IPS-20b (cell line): ENCODE measurements around the gene ARSB.

Experiments
- H3K27ac ChIP-seq: one replicate; pipeline ENCODE4 v1.5.1; 2013; ENCODE audit warnings: low read length
- H3K27me3 ChIP-seq: 2 replicates; pipeline ENCODE4 v1.6.1; 2013; ENCODE audit warnings: mild to moderate bottlenecking, low read length, inconsistent platforms; ENCODE audit not compliant: insufficient read depth
- H3K36me3 ChIP-seq: 2 replicates; pipeline ENCODE4 v1.6.1; 2013; ENCODE audit warnings: low read depth, mild to moderate bottlenecking, inconsistent platforms, low read length, moderate library complexity; ENCODE audit not compliant: insufficient read depth
- H3K4me1 ChIP-seq: 2 replicates; pipeline ENCODE4 v1.6.1; 2013; ENCODE audit warnings: mild to moderate bottlenecking, control low read depth, inconsistent platforms, low read length, moderate library complexity; ENCODE audit not compliant: insufficient read depth
- H3K4me3 ChIP-seq: 2 replicates; pipeline ENCODE4 v1.5.1; 2013; ENCODE audit warnings: mild to moderate bottlenecking, low read length, inconsistent platforms
- H3K9ac ChIP-seq: 2 replicates; pipeline ENCODE4 v1.6.1; 2013; ENCODE audit warnings: low read depth, mild to moderate bottlenecking, inconsistent platforms, low read length, moderate library complexity
- H3K9me3 ChIP-seq: 2 replicates; pipeline ENCODE4 v1.6.1; 2013; ENCODE audit warnings: mild to moderate bottlenecking, low read depth, low read length, inconsistent platforms; ENCODE audit not compliant: insufficient read depth

Gene ARSB

DNA sequence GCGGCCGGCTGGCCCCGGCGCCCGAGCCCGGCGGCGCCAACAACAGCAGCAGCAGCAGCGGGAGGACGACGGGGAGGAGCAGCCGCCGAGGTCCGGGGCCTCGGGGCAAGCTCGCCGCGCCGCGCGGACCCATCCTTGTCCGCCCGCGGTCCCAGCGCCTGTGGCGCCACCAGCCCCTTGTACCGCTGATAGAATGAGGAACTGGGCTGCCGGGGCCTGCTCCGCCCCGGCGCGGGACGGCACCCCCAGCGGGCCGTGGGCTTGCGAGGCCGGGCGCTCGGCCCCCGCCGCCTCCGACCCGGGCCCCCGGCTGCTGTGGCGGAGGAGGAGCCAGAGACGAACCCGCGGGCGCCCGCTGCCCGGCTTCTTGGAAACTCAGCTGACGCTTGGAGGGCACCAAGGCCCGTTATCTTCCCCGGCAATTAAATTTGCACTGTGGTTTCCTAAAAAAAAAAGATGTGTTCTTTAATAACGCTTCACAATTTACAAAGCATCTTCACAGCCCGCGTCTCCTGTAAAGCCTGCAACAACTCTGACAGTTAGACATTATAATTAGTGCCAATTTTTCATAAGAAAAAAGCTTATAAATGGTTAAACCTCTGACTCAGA is at the start of gene ARSB:
Gene ARSB, minus strand, starts transcription at position 195 of the 609 bp plus-strand sequence. Its CDS starts 62 bp downstream, at position 133.
- no peaks in the 10 kb centered on the region for H3K9me3 ChIP-seq
- H3K27me3 ChIP-seq, result peaks cover 3% of the 10 kb centered on the region; the same call in 1 of the 2 replicates
- peak within 1 kb of the TSS; percentile 14 for H3K27ac ChIP-seq
- H3K9ac ChIP-seq, result peak within 1 kb of the TSS; percentile 75
- H3K4me1 ChIP-seq, result peaks cover 14% of the 10 kb centered on the region; the same call in 1 of the 2 replicates
- no peaks in the 10 kb centered on the region for H3K36me3 ChIP-seq
- peak within 1 kb of the TSS; percentile 71 for H3K4me3 ChIP-seq

DNA sequence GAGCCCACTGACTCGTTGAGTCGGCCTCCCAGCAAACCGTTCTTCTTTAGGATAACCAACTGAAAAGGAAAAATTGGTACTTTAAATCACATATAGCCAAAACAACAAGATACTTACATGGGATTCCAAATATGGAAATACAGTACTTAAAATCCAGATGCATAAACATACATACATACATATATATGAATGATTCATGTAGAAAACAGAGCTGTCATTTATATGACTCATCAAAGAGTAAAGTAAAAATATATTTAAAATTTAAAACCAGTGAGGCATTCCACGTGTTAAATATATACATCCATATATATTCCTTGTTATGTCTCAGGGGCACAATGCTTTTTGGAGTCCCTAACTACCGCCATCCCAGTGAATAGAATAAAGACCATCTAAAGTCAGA is 47.7 kb upstream of the ARSB start:
- Histone ChIP-seq H3K4me3 (no peak overlapping the region), H3K4me1 (no peaks in the 10 kb centered on the region), H3K36me3 (no peaks in the 10 kb centered on the region), H3K9me3 (no peaks in the 10 kb centered on the region), H3K9ac (no peak overlapping the region), H3K27ac (no peak overlapping the region), H3K27me3 (no peaks in the 10 kb centered on the region)

DNA sequence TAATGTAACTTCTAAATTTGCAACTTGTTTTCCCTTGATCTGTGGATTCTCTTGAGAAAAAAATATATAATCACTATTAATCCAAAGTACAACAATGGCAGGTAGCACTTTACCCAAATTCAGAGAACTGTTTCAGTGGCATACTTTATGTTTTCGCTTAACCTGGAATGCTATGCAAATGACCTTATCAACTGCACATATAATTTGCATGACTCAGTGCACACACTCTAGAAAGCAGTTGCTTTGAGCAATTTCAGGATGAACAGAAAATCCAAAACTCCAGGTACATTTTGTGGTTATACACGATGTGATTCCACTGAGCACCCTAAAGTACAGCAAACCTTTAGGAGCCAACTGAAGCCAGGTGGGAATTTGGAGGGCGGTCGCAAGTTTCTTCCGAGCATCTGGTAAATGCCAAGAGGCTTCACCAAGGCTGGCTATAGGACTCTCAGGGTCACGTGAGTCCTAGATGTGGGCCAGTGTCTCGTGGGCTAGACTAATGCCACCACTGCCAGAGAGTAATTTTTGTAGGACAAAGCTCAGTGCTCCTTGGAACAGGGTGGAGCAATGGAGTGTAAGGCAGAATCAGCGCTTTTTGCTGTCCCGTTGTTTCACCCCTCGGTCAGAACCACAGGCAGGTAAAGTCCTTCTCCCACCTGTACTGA is 47.1 kb upstream of the ARSB start:
- Histone ChIP-seq H3K27ac (no peak overlapping the region), H3K9ac (no peak overlapping the region), H3K9me3 (no peaks in the 10 kb centered on the region), H3K4me1 (no peaks in the 10 kb centered on the region), H3K4me3 (no peak overlapping the region), H3K27me3 (no peaks in the 10 kb centered on the region), H3K36me3 (no peaks in the 10 kb centered on the region)

DNA sequence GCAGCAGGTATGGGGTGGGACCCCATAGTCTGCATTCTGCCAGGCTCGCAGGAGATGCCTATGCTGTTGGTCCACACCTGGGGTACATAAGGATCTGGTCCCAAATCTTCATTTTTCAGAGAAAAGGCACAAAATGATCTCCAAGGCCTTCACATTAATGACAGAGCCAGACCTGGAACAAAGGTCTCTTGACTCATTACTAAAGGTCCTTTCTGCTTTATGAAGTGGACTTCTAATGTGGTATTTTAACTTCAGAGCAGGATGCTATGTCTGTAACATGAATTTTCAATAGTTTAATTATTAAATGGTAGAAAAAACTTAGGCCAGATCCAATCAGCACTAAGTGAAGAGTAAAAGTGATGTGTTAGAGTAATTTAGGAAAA is 46.4 kb upstream of the ARSB start:
- Histone ChIP-seq H3K9me3 (no peaks in the 10 kb centered on the region), H3K9ac (no peak overlapping the region), H3K4me3 (no peak overlapping the region), H3K27ac (no peak overlapping the region), H3K27me3 (no peaks in the 10 kb centered on the region), H3K4me1 (no peaks in the 10 kb centered on the region), H3K36me3 (no peaks in the 10 kb centered on the region)

DNA sequence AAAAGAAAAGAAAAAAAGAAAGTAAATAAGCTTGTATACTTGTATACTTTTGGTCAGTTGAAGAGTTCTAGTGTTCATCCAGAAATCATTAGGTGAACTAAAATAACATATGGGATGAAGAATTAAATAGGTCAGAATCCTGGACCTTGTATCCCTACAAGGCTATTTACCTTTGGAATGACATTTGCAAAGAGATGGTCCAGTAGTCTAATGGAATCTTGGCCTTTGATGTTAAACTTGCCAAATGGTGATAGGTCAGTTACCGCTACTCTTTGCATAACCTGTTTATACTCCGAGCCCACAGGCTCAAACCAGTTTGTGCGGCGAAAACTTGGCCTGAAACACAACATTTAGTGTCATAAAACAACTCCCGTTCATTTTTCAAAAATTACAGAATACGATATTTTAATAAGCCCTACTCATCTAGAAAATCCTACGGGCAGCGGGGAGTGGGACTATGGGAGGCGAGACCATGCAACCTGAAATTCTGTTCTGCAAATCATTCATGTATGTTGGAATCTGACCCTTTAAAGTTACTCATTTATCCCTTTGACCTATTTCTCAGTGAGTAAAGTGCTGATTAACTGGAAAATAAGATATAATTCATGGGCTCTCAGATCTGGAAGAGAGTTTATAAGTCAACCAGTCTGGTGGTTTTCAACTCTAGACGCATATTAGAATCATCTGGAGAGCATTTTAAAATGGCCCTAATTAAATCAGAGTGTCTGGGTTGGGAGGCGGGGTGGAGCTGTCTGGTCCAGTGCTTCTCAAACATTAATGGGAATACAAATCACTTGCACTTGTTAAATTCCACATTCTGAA is 45.8 kb upstream of the ARSB start:
- no peak overlapping the region for H3K27ac ChIP-seq
- no peaks in the 10 kb centered on the region for H3K9me3 ChIP-seq
- H3K4me3 ChIP-seq, result no peak overlapping the region
- H3K36me3 ChIP-seq, result no peaks in the 10 kb centered on the region
- no peaks in the 10 kb centered on the region for H3K4me1 ChIP-seq
- H3K9ac ChIP-seq, result no peak overlapping the region
- no peaks in the 10 kb centered on the region for H3K27me3 ChIP-seq

DNA sequence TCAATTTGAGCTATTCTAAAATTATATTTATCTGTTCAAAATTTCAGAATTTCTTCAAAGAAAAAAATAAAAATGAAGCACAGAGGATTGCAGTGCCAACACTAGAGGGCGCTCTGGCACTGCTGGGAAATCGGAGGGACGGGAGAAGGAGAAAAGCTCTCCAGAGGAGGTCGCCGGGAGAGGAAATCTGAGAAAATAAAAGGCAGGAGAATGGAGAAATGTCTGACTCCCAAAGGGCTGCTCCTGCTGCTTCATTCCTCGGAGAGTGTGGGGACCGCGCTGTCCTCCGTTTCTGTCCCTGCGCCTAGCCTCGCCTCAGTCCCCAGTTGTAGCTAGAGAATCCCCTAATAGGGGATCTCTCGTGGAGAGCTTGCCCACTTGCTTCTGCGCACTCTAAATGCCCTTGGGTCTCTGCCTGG is 40.0 kb upstream of the ARSB start:
- H3K36me3 ChIP-seq, result no peaks in the 10 kb centered on the region
- peak overlapping the region; percentile 62; the same call in 1 of the 2 replicates for H3K9ac ChIP-seq
- H3K27me3 ChIP-seq, result no peaks in the 10 kb centered on the region
- peaks cover 15% of the 10 kb centered on the region; the same call in 1 of the 2 replicates for H3K4me1 ChIP-seq
- H3K9me3 ChIP-seq, result no peaks in the 10 kb centered on the region
- H3K27ac ChIP-seq, result no peak overlapping the region
- H3K4me3 ChIP-seq, result peak overlapping the region; percentile 48; the same call in 1 of the 2 replicates

DNA sequence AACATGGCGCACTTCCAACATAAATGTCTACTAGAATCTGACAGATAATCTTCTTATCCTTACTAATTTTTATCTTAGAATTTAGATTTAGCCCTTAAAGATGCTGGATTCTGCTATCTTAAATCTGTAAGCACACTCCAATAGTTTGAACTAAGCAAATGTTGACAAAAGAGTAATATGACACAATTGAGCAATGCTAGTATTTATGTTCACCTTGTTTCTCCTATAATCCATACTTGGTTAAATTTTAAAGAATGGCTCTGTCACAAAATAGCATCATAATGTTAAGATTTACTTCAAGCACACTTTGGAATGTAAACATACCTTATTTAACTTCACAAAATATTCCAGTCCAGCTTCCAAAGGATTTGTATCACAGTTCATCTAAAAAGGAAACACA is 38.8 kb upstream of the ARSB start:
- Histone ChIP-seq H3K36me3 (no peaks in the 10 kb centered on the region), H3K4me3 (no peak overlapping the region), H3K9me3 (no peaks in the 10 kb centered on the region), H3K4me1 (peaks cover 15% of the 10 kb centered on the region; the same call in 1 of the 2 replicates), H3K27me3 (no peaks in the 10 kb centered on the region), H3K27ac (no peak overlapping the region), H3K9ac (no peak overlapping the region)

DNA sequence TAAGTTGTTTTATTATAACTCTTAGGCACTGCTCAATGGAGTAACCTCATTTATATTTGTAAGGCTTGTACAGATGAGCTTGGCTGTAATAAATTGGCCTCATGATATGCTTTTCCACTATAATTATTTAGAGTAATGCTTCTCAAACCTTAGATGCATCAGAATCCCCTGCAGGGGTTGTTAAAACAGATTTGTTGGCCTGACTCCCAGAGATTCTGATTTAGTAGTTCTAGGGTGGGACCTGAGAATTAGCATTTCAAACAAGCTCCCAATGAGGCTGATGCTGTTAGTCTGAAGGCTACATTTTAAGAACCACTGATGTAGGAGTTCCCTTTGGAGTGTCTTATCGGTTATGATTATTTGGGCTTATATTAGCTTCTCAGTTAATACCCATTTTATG is 38.2 kb upstream of the ARSB start:
- H3K36me3 ChIP-seq, result no peaks in the 10 kb centered on the region
- no peaks in the 10 kb centered on the region for H3K27me3 ChIP-seq
- peaks cover 15% of the 10 kb centered on the region; the same call in 1 of the 2 replicates for H3K4me1 ChIP-seq
- no peak overlapping the region for H3K9ac ChIP-seq
- H3K4me3 ChIP-seq, result no peak overlapping the region
- no peaks in the 10 kb centered on the region for H3K9me3 ChIP-seq
- H3K27ac ChIP-seq, result no peak overlapping the region

DNA sequence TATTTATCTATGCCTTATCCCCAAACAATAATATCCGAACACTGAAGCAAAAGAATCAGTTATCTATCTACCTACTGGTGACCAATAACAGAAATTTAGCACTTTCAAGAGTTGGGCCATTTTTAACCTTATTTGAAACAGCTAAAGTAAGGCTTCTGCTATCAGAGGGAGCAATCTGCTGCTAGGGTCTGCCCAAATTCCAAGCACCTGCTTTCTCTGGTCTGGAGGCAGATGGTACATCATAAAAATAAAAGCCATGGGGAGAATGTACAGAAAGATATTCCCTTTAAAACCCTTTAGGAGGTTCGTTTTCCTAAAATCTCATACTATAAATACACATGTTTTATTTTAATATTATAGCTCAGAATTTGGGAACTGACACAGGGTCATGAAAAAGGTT is 37.7 kb upstream of the ARSB start:
- H3K27ac ChIP-seq, result no peak overlapping the region
- no peak overlapping the region for H3K9ac ChIP-seq
- H3K9me3 ChIP-seq, result no peaks in the 10 kb centered on the region
- H3K4me1 ChIP-seq, result peaks cover 15% of the 10 kb centered on the region; the same call in 1 of the 2 replicates
- no peaks in the 10 kb centered on the region for H3K27me3 ChIP-seq
- H3K36me3 ChIP-seq, result no peaks in the 10 kb centered on the region
- H3K4me3 ChIP-seq, result no peak overlapping the region

DNA sequence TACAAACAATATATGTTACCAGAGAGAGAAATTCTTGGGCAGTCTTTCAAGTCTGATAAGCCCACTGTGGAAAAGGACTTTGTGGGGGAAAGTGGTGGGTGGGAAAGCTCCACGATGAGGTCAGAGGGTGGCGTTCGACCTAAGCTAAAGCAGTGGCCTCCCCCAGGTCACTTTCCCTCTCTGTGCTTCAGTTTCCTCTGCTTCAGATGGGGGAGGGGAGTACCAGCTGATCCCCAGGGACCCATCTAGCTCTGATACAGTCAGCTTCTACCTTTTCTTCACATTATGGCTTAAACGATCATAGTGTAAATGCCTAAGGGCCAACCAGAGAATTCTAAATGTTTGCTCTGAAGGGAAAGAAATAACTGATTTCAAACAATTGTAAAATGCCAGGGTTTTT is 36.6 kb upstream of the ARSB start:
- Histone ChIP-seq H3K27me3 (no peaks in the 10 kb centered on the region), H3K27ac (no peak overlapping the region), H3K36me3 (no peaks in the 10 kb centered on the region), H3K9me3 (no peaks in the 10 kb centered on the region), H3K9ac (no peak overlapping the region), H3K4me3 (no peak overlapping the region), H3K4me1 (peaks cover 15% of the 10 kb centered on the region; the same call in 1 of the 2 replicates)

DNA sequence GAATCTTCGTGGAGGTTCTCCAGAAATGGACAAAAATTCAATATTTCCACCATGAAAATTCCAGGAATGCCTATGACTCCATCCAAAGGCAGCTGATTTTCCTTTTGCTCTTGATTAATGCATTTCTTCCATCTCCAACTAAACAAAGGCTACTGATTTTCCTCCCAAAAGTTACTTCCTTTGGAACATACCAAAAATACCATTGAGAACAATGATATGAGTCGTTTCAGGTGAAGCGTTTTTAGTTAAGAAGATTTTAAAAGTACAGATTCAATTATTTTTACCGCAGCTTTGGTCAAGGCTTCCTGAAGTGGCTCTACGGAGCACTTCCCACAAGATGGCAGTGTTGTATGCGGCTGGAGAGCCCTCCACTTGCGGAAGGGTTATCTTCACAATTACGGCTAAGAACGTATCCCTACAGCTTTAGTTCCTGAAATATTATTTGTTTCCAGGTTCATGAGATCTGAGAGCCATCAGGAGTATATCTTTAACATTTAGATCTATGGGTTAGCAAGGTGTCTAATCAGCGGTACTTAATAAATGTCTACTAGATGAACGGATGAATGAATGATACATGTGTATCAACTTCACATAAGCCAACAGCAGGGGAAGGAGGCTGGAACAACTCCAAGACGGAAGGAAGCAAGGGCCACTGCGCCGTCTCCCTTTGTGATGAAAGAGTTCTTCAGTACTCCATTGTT is 35.9 kb upstream of the ARSB start:
- Histone ChIP-seq H3K27me3 (no peaks in the 10 kb centered on the region), H3K4me3 (no peak overlapping the region), H3K9me3 (no peaks in the 10 kb centered on the region), H3K4me1 (peaks cover 15% of the 10 kb centered on the region; the same call in 1 of the 2 replicates), H3K36me3 (no peaks in the 10 kb centered on the region), H3K9ac (no peak overlapping the region), H3K27ac (no peak overlapping the region)
